Tongue (tissue), 2 donors: ENCODE data around the gene MICAL2. TPM values are rescaled to one million over a fixed set of nuclear protein-coding genes. Genes with fewer than 3 reads are reported as not detected.

Experiments used
- DNase-seq: peaks from one replicate; pipeline ENCODE4 v3.0.0-alpha.2; 2015
- total RNA-seq: library from RNA; depleted of rRNA; stranded (reverse); fragments of >200 nt; gene quantifications from one replicate; pipeline ENCODE4 v1.2.3, GENCODE V29; 2014

The MICAL2 gene
- total RNA-seq, 1 donor from 2014 or later, result 16.9 TPM

DNA sequence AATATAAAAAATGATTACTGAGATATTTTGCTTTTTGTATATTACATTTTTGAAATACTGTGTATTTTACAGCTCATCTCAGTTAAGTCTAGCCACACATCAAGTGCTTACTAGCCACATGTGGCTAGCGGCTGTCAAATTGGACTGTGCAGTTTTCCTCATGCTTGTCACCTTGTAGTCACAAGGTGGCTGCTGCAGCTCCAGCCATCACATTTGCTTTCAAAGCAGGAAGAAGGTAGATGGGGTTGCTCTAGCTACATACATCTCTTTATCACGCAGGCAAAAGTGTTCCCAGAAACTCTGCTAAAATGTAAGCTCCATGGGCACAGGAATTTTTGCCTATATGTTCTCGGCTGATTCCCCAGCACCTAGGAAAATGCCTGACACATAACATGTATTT is 61.5 kb downstream of the MICAL2 start:
- DNase-seq, result no peak

DNA sequence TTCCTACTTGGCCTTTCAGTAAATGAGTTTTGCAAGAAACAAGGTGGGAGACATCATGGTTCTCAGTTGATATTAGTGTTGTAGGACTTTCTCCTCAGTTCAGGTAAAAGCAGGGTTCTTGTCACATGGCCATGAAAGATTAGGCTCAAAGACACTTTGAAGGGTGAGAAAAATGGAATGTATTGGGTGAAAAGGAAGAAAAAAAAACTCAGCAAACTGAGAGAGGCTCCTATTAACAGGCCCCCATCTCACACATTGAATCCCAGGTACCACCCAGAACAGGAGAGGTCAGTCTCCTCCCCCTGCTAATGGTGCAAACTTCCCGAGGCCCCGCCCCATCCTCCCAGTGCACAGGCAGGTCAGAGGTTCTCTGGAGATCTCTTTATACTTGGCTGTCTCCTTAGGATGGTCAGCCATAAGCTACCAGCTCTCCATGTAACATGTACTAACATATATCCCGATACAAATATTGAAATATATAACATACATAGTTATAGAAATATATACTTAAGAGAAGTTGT is 62.2 kb downstream of the MICAL2 start:
- DNase-seq, result no peak

DNA sequence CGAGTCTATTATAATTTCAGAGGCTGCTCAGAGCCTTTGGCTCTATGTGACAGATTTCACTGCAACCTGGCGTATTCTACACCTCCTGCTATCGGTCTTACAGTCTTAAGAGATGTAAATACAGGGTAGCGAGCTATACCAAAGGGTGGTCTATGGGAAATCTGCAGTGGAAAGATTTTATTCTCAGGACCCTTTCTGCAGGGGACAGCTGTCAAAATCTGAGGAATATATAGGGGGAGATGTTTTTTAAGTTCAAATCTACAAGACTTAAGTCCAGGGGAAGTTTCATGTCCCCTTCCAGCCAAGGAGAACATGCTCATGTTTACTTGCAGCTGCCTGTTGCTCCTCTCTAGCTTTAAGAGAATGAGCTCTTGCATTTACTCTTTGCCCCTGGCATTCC is 62.7 kb downstream of the MICAL2 start:
- no peak for DNase-seq

DNA sequence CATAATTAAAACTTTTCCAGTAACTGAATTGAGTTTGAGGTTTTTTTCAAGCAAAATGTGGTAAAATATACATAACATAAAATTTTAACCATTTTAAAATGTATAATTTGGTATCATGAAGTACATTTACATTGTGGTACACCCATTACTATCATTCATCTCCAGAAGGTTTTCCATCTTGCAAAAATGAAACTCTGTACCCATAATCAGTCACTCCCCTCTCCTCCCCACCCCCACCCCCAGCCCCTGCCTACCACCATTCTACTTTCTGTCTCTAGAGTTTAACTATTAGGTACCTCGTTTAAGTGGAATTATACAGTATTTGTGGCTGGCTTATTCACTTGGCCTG is 63.7 kb downstream of the MICAL2 start:
- no peak for DNase-seq

DNA sequence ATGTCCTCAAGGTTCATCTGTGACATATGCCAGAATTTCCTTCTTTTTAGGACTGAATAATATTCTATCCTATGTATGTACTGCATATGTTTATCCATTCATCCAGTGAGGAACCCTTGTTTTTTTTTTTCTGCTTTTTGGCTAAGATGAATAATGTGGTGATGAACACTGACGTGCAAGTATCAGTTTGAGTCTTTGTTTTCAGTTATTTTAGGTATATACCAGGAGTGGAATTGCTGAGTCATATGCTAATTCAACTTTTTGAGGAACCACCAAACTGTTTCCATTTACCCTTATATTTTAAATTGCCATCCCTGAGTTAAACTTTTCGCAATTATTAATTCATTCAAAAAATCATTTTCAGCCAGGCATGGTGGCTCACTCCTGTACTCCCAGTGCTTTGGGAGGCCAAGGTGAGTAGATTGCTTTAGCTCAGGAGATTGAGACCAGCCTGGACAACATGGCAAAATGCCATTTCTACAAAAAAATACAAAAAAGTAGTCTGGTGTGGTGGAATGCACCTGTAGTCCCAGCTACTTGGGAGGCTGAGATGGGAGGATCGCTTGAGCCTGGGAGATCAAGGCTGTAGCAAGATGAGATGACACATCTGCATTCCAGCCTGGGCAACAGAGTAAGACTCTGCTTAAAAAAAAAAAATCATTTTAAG is 64.2 kb downstream of the MICAL2 start:
- DNase-seq, result no peak

DNA sequence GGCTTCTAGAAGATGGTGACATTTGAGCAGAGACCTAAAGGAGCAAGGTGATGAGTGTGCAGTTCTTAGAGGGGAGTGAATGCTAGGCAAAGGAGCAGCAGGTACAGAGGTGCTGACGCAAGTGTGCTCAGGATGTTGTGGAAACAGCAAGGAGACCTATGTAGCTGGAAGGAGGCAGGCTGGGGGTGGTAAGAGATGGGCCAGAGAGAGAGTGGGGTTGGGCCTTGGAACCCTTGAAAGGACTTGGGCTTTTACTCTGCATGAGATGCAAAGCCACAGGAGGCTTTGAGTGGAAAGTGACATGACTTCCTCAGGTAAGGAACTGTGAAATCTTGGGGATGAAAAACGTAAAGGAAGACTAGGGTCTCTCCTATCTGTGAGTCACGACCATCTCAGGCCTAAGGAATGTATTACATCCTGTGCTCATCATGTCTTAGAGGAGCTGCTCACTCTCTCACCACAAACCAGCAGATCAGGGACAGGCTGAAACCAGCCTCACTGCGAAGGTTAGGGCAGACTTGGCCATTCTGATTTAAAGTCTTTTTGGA is 65.4 kb downstream of the MICAL2 start:
- no peak for DNase-seq

DNA sequence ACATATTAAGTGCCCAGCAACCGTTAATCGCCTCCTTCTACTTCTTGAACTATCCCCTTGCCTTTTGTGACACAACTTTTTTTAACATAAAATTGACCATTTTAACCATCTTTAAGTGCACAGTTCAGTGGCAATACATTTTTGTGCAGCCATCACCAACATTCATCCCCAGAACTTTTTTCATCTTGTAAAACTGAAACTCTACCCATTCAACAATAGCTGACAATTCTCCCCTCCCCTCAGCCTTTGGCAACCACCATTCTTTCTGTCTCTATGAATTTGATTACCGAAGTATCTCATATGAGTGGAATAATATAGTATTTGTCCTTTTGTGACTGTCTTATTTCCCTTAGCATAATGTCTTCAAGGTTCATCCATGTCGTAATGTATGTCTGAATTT is 66.0 kb downstream of the MICAL2 start:
- DNase-seq, result no peak

DNA sequence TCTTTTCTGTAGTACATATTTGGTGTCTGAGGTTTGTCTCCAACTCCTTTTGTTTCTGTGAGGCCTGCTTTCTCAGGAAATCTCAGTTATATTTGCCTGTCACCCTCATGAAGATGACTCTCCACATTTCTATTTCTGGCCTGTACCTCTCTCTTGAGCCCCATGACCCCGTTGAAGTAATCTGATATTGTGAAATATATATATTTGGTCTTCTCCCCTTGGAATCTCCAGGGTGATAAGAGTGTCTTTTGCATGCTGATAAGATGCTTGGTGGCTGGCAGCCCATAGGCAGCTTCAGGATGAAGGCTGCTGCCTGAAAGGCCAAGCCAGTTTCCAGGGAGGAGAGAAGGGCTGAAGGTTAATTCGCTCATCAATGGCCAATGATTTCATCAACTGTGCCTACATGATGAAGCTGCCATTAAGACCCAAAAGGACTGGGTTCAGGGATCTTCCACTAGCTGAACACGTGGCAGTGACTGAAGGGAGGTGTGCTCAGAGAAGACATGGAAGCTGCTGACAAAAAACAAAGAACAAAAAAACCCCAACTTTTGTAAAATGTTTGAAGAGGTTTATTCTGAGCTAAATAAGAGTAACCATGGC is 67.4 kb downstream of the MICAL2 start:
- no peak for DNase-seq

DNA sequence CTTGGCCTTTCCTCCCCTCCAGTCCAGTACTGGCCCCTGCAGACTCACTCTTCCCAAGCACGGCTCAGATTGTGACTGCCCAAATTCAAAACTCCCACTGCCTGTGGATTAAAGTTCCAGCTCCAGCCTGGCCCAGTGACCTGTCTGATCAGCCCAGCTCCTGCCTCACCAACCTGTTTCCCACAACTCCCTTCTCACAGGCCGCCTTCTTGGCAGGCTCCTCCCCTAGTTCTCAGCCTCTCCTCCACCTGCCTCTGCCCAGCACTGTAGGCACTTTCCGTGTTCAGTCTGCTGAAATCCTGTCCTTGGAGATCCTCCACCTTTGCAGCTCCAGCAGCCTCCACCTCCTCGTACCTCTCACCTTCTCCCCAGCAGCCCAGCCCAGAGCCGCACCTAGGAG is 68.6 kb downstream of the MICAL2 start:
- DNase-seq, result no peak

DNA sequence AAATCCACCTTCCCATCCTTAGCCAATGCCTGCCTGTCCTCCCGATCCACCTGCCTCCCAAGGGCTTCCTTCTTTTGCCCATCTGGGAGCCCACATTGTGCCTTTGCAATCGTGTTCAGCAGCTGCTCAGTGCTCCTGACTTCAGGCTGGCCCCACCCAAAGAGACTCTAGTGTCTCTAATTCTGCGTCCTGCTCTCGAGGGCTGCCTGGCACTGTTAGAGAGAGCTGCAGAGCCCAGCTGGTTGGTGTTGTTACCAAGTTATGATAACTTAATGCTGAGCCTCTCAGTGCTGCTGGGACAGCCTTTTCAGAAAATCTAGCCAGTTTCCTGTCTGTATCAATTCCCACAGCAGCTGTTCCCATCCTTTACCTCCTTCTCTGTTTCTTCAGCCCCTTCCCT is 69.1 kb downstream of the MICAL2 start:
- peak; percentile 95 for DNase-seq

DNA sequence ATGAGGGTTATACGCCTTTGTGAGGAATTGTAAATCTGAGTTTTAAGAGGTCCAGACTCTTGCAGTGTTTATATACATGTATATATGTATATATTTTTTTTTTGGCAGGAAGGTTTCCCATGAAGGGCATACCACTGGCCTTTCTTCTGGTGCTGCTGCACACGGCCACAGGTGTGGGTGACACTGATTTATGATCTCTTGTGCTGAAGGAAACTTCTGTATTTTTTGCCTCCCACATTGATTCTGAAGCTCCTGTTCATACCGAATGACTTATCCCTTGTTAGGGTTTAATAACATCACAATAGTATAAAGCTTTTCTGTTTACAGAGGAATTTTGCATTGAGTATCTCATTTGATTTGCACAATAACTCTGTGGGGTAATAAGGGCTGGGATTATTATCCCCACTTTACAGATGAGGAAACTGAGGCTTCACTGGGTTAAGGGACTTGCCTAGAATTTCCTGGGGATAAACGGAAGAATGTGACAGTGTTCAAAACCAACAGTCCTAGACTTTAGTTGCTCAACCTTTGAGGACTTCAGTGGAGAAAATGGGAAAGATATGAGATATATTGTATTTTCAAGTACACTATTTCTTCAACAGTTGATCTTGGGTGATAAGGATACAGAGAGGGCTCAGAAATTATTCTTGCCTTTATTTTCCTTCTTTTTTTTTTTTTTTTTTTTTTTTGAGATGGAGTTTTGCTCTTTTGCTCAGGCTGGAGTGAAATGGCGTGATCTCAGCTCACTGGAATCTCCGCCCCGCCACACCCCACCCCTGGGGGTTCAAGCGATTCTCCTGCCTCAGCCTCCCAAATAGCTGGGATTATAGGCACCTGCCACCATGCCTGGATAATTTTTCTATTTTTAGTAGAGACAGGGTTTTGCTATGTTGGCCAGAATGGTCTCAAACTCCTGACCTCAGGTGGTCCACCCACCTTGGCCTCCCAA is 70.1 kb downstream of the MICAL2 start:
- no peak for DNase-seq

DNA sequence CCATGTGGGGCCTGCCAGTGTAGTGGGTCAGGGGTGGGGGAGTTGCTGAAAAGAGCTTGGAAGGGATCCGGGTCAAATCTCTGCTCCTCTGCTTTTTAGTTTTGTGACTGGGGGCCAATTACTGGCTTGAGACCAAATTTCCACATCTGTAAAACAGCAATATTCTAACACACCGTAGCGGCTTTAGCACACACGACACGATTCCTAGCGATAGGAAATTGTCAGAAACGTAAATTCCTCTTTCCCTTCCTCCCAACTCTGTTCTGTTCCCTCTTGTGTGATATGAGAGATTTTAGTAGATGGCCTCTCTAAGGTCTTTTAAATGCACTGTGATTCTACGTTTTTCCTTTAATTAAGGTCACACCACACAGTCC is 71.9 kb downstream of the MICAL2 start:
- DNase-seq, result no peak

DNA sequence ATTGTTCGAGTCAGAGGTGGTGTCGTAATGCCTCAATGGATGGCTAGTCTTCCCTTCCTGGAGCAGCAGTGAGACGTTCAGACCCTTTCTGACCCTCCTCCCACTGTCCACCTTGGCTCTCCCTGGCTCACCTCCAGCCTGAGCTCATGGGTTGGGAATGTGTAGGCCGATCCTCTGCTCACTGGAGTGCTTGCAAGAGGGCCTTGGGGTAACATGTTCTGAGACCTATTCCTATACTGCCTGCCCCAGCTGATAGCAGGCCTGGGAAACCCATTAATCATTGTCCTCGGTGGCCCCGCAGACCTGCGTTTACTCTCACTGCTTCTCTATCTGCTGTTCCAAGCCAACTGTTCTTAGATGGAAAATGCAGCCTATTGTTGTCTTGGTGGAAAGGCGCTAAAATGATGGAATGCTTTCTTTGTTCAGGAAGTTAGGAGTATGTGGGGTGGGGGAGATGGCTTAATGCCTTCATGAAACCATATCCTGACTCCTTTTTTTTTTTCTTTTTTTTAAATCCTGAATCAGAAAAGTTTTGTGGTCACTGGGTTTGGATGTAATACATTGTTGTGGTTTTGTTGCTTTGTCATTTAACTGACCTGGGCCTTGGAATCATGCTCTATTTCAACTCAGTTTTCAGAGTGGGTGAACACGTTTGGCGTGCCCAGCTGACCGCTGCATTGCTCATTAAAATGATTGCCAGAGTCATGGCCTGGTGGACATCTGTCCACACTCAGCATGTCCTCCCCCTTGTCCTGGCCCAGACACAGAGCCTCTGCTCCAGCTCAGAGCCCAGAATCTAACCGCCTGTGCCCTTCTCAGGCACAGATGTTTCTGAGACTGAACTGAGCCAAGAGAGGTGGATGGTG is 72.5 kb downstream of the MICAL2 start:
- DNase-seq, result peak; percentile 77

DNA sequence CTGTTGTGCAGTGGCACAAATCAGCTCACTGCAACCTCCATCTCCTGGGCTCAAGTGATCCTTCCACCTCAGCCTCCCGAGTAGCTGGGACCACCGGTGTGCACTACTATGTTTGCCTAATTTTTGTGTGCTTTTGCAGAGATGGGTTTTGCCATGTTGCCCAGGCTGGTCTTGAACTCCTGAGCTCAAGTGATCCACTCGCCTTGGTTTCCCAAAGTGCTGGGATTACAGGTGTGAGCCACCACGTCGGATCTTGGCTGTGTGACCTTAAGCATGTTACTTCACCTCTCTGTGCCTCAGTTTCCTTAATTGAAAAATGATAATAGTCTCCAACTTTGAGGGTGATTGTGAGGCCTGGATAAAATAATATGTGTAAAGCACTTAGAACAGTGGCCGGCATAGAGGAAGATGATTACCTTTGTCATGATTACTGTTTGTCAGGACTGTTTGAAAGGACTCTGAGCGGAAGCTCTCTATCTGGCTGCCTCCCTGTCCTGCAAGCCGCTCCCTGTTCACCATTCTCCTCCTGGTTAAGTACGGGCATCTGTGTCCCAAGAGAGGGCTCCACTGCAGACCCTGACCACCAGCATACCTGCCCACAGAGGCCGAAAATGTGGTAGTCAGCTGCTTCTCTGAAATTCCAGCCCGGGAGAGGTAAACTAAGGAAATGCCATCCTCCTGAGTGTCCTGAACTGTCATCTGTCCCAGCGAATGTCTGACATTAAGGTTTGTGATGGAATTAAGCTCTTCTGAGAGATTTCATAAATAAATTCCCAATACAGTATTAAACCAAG is 73.6 kb downstream of the MICAL2 start:
- DNase-seq, result no peak

DNA sequence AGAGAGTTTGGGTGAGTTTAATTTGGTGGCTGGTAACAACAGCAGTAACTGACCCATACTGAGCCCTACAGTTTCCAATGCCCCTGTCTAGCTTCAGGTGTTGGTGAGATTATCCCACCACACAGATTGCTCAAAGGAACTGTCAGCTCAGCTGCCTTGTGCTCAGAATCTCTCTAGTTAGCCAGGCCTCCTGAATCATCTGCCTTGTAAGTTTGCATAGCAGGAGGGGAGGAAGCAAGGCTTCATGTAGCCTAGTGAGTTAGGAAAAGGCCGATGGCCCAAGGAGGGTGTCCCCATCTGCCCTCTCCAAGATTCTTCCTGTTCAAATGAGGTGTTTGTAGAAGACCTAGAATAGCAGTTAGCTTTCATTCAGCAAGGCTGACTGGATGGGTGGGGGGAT is 74.3 kb downstream of the MICAL2 start:
- DNase-seq, result no peak

DNA sequence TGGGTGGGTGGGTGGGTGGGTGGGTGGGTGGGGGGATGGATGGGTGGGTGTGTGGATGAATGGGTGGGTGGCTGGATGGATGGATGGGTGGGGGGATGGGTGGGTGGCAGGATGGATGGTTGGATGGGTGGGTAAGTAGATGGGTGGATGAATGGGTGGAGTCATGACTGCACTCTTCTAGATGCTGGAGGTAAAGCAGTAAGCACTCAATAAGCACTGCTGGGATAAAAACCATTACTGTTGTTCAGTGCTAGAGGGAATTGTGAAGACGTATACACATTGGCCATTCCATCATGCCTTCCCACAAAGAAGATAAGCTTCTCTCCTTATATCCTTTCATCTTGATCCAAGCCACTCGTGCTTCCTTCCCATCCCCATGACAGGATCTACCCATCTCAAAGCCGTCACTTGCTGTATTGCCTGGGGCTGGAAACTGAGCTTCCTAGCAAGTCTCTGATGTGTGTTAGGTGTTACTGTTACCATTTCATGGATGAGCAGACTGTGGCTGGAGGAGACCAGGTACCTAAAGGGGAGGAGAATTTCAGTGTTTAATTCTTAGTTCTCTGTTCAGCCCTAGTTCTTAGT is 74.8 kb downstream of the MICAL2 start:
- DNase-seq, result no peak

DNA sequence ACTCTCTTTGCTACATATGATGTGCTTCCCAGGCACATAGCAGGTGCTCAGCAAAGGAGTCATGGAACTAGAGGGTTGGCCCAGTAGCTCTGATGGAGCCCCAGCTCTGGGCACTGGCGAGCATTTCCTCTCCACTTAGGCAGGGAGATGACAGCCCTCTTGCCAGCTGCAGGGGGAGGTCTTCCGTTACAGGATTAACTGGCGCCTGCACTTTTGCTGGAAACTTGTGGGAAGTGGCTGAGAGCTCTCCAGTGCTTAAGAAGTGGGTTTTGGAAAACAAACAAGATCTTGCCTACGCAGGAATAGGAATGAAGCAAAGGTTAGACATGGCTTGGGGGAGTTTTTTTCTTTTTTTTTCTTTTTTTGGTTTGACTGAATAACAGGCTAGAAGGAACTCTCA is 75.5 kb downstream of the MICAL2 start:
- peak; percentile 93 for DNase-seq

DNA sequence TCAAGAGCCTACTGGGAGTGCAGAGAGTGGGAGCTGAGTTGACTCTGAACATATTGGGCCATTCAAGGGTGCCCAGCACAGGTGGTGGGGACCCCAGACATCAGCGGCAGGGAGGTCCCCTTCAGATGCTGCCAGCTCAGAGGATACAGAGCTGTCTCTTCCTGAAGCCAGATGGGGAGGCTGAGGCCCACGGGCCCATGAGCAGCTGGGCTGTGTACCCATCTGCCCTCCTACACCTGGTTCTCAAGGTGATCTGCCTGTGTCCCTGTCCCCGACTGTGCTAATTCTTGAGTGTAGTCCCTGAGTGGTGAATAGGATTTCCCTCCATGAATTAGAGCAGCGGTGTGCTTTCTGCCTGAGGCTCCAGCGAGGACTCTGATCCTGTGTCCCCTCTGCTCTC is 76.3 kb downstream of the MICAL2 start:
- DNase-seq, result no peak

DNA sequence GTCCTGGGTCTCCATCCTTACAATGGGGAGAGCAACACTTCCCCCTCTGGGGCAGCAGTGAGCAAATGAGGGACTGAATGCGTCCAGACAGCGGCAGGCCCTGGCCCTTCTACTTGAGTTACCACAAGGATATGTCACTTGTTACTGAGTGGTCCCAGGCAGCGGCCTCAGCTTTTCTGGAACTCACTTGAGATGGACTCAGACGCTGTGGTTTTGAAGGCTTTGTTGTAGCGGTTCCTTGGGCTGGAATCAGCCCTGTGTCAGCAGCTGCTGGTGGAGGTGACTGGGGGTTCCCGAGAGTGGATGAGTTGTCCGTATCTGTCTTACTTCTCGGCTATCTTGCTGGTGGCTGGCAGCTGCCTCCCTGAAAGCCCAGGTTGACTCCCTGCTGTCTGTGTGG is 77.0 kb downstream of the MICAL2 start:
- no peak for DNase-seq

DNA sequence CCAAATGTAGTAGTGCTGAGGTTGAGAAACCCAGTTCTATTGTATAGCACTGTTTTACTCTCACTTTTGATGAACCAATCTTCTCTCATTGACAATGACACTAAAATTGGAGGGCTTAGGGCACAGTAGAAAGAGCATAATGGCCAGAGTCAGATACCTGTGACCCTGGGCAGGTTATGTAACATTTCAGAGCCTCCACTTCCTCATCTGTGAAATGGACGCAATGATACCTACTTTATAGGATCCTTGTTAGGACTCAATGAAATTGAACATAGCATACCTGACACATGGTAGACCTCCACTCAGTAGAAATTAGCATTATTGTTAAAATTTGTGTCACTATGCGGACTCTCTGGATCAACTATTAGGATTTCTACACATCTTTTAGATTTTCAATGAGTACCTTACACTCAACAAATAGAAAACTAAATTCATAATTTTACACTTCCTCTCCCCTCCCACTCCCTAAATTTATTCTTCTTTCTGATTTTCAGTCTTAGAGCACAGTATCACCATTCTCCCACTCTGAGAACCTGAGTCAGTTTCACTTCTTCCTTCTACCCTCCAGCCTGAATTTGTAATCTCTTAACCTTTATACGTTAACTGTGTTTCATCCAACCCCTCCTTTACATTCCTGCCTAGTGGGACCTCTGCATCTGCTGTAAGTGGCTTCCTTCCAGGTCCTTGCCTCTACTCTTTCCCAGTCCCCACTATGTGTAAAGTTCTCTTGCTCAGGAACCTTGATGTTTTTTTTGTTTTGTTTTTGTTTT is 78.3 kb downstream of the MICAL2 start:
- no peak for DNase-seq
